Right cardiac atrium (tissue), 5 donors: ENCODE results near the gene RASA3. TPM values are rescaled to one million over a fixed set of nuclear protein-coding genes. Genes with fewer than 3 reads are reported as not detected.
"Not testable (repeated sequence)": the region's sequence is repeated elsewhere in the genome, so short reads cannot be mapped to it uniquely, and the experiment has no call there.

Source experiments
- ATAC-seq, 2 donors: fragments of 200-7000 bp; cut with Tn5 transposase; one replicate each; pipeline versions ENCODE4 v1.8.0 to v1.9.1; 2020; ENCODE audit warnings: moderate library complexity in 2 of 2, mild to moderate bottlenecking in 1 of 2
- DNase-seq, 3 donors: peaks; one replicate each; pipeline ENCODE4 v3.0.0-alpha.2; 2020
- H3K27ac ChIP-seq: one replicate; pipeline ENCODE4 v1.5.1; 2013; ENCODE audit warnings: mild to moderate bottlenecking, low read length, control low read depth, moderate library complexity
- H3K27me3 ChIP-seq: one replicate; pipeline ENCODE4 v1.6.1; 2013; ENCODE audit not compliant: control insufficient read depth, insufficient read depth
- H3K4me1 ChIP-seq: one replicate; pipeline ENCODE4 v1.6.1; 2013; ENCODE audit warnings: low read length; ENCODE audit not compliant: control insufficient read depth, insufficient read depth
- H3K4me3 ChIP-seq: one replicate; pipeline ENCODE4 v1.5.1; 2013; ENCODE audit warnings: low read length, control low read depth
- H3K9me3 ChIP-seq: one replicate; pipeline ENCODE4 v1.6.1; 2013; ENCODE audit warnings: low read length; ENCODE audit not compliant: control insufficient read depth
- WGBS: extraction: QIAGEN DNeasy Blood & Tissue Kit; methylation state at CpG from one replicate; pipeline ENCODE4 v1.1.7; 2013; 5-methylcytosine and 5-hydroxymethylcytosine counted together
- intact Hi-C, 4 donors: fragments of 100-400 bp; cut with DNase I; formaldehyde crosslinking; loops; one replicate each; pipeline versions ENCODE4 v1.11.0 to v1.14.0; 2022 to 2023
- polyA plus RNA-seq: library from polyadenylated mRNA; stranded (reverse); fragments of 200-250 nt; gene quantifications from one replicate; pipeline ENCODE4 v1.2.3, GENCODE V29; 2013
- total RNA-seq, 4 donors: library from RNA; stranded (reverse); fragmentation: NEBNext Ultra II Directional; extraction: Animal tissue kit (Norgen Biotek cat#: 25700); gene quantifications; one replicate each; pipeline ENCODE4 v1.2.1, GENCODE V29; 2021
- donor health status: healthy with polysubstance abuse.
- donor health status: DM: no; HTN: yes; CAD: no.
- donor health status: DM: no; HTN: no; CAD: no.
- donor health status: DM: no; HTN: yes; CAD: no; lungs with severe emphysema.
- donor health status: DM: yes; HTN: yes; CAD: no.

Gene RASA3
- total and polyA plus RNA-seq, 5 donors, result 7.4 to 15.5 (median 10.8) TPM

GRCh38 chr13:113996081-113996911 lies 136.1 kb downstream of the RASA3 start:
- DNase-seq (peak; percentile 12 to 56 (median 49)), ATAC-seq (no peak)
- Histone ChIP-seq H3K27ac (no peak overlapping the region), H3K4me1 (peaks cover 2% of the 10 kb centered on the region), H3K9me3 (no peaks in the 10 kb centered on the region), H3K4me3 (no peak overlapping the region), H3K27me3 (no peaks in the 10 kb centered on the region)
- intact Hi-C loops, result no loop called here
- 95% methylated on average over 38 of the region's 38 CpGs for WGBS

- intact Hi-C loops, result no loop called here
- DNase-seq (peak; percentile 31 to 61 (median 57)), ATAC-seq (no peak)
- Histone ChIP-seq H3K27ac (no peak overlapping the region), H3K4me3 (no peak overlapping the region), H3K4me1 (peaks cover 2% of the 10 kb centered on the region), H3K27me3 (no peaks in the 10 kb centered on the region), H3K9me3 (no peaks in the 10 kb centered on the region)
- 69% methylated on average over 23 of the region's 23 CpGs for WGBS
Observed at GRCh38 chr13:113995051-113995601, 137.3 kb downstream of the RASA3 start.

GRCh38 chr13:113992276-113993005 lies 140.0 kb downstream of the RASA3 start:
- 67% methylated on average over 21 of the region's 21 CpGs for WGBS
- H3K27ac ChIP-seq, result no peak overlapping the region
- no peaks in the 10 kb centered on the region for H3K9me3 ChIP-seq
- DNase-seq (peak; percentile 24 to 63 (median 47)), ATAC-seq (peak; percentile 55 to 56)
- intact Hi-C loops, result no loop called here
- no peak overlapping the region for H3K4me3 ChIP-seq
- no peaks in the 10 kb centered on the region for H3K4me1 ChIP-seq
- H3K27me3 ChIP-seq, result no peaks in the 10 kb centered on the region

DNA sequence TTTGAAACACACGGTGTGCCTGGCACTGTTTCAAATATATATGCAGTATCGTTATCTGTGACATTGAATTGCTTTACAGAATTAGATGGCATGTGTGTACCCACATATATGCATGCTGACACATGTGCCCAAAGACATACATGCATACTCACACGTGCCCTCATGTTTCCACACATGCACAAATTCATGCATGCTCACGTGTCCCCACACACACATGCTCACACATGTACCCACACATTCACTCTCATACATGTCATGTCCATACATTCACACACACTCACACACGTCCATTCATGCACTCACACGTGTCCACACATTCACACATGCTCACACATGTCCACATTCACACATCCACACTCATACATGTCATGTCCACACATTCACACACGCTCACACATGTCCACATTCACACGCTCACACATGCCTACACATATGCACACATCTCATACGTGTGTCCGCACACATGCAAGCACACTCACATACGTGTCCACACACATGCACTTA lies 140.7 kb downstream of the RASA3 start:
- ATAC-seq (no peak), DNase-seq (peak in 1 of 3 donors; percentile 13)
- Histone ChIP-seq H3K27me3 (no peaks in the 10 kb centered on the region), H3K4me3 (no peak overlapping the region), H3K9me3 (no peaks in the 10 kb centered on the region), H3K27ac (no peak overlapping the region), H3K4me1 (no peaks in the 10 kb centered on the region)
- intact Hi-C loops, result no loop called here
- WGBS, result 85% methylated on average over 11 of the region's 11 CpGs

DNA sequence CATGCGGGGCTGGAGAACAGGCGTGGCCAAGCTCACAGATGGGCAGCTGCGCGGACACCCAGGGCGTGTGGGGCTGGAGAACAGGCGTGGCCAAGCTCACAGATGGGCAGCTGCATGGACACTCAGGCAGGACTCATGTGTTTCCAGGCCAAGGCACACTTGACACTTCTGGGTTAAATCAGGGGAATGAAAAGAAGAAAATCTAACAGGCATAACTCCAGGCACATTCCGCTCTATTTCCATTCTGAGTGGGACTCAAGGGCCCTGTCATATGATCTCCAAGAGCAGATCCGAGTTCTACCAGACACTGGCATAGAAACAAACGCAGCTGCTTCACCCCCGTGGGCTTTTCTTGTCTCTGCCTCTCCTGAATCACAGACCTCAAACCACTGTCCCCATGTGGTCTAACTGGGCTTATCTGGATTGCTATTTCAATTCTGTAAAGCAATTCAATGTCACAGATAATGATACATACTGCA lies 141.2 kb downstream of the RASA3 start:
- ATAC-seq (peak in 1 of 2 donors; percentile 66), DNase-seq (peak in 2 of 3 donors; percentile 47)
- intact Hi-C loops, result no loop called here
- no peak overlapping the region for H3K4me3 ChIP-seq
- WGBS, result 60% methylated on average over 10 of the region's 10 CpGs
- H3K27ac ChIP-seq, result no peak overlapping the region
- H3K9me3 ChIP-seq, result no peaks in the 10 kb centered on the region
- no peaks in the 10 kb centered on the region for H3K27me3 ChIP-seq
- H3K4me1 ChIP-seq, result no peaks in the 10 kb centered on the region

GRCh38 chr13:113990321-113990837 lies 142.0 kb downstream of the RASA3 start:
- no peak overlapping the region for H3K27ac ChIP-seq
- ATAC-seq, result peak in 1 of 2 donors; percentile 27
- DNase-seq, result peak in 1 of 3 donors; percentile 32
- WGBS, result 97% methylated on average over 9 of the region's 9 CpGs
- no peak overlapping the region for H3K4me3 ChIP-seq
- no peaks in the 10 kb centered on the region for H3K27me3 ChIP-seq
- H3K9me3 ChIP-seq, result no peaks in the 10 kb centered on the region
- no peaks in the 10 kb centered on the region for H3K4me1 ChIP-seq
- intact Hi-C loops, result no loop called here

DNA sequence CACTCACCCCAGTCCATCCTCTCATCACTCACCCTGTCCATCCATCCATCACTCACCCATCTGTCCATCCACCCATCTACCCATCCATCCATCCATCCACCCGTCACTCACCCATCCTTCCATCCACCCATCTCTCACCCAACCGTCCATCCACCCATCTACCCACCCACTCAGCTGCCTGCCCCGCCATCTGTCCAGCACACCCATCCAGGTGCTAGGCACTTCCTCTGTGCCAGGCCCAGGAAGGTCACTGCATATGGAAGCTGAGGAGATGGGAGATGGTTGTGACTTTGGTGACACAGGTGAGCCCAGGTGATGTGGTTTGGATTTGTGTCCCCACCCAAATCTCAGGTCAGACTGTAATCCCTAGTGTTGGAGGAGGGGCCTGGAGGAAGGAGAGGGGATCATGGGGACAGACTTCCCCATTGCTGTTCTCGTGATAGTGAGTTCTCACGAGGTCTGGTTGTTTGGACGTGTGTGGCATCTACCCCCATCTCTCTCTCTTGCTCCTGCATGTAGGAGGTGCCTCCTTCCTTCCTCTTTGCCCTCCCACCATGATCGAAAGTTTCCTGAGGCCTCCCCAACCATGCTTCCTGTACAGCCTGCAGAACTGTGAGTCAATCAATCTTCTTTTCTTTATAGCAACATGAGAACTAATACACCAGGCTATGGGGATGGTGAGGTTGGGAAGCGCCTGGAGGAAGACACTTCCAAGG lies 142.7 kb downstream of the RASA3 start:
- DNase-seq (peak in 1 of 3 donors; percentile 18), ATAC-seq (no peak)
- intact Hi-C loops, result no loop called here
- WGBS, result 92% methylated on average over 8 of the region's 8 CpGs
- Histone ChIP-seq H3K27ac (no peak overlapping the region), H3K27me3 (no peaks in the 10 kb centered on the region), H3K9me3 (no peaks in the 10 kb centered on the region), H3K4me3 (no peak overlapping the region), H3K4me1 (no peaks in the 10 kb centered on the region)

- WGBS, result 99% methylated on average over 6 of the region's 6 CpGs
- not testable (repeated sequence) for H3K4me3 ChIP-seq
- peak in 1 of 3 donors; percentile 5 for DNase-seq
Observed at GRCh38 chr13:113988859-113989258, 143.6 kb downstream of the RASA3 start.

GRCh38 chr13:113982296-113982661 lies 150.1 kb downstream of the RASA3 start:
- WGBS, result 97% methylated on average over 15 of the region's 15 CpGs
- Histone ChIP-seq H3K4me3 (no peak overlapping the region), H3K27me3 (no peaks in the 10 kb centered on the region), H3K4me1 (no peaks in the 10 kb centered on the region), H3K9me3 (no peaks in the 10 kb centered on the region), H3K27ac (no peak overlapping the region)
- intact Hi-C loops, result no loop called here
- DNase-seq (peak in 2 of 3 donors; percentile 7 to 44), ATAC-seq (peak in 1 of 2 donors; percentile 33)

More at GRCh38 chr13:113988859-113989258, 143.6 kb downstream of the RASA3 start:
- H3K27ac ChIP-seq, H3K4me1 ChIP-seq, ATAC-seq, H3K9me3 ChIP-seq, intact Hi-C loops, H3K27me3 ChIP-seq: not testable (repeated sequence)

GRCh38 chr13:113981611-113982295 lies 150.7 kb downstream of the RASA3 start:
- H3K4me3 ChIP-seq, result no peak overlapping the region
- 92% methylated on average over 28 of the region's 28 CpGs for WGBS
- ATAC-seq, result no peak
- intact Hi-C loops, result no loop called here
- H3K27ac ChIP-seq, result no peak overlapping the region
- H3K27me3 ChIP-seq, result no peaks in the 10 kb centered on the region
- H3K9me3 ChIP-seq, result no peaks in the 10 kb centered on the region
- H3K4me1 ChIP-seq, result no peaks in the 10 kb centered on the region
- peak; percentile 7 to 46 (median 37) for DNase-seq
